GM12801 (cell line): ENCODE data around the gene MRPL23.

Experiments used
- CTCF ChIP-seq: IDR thresholded peaks from one replicate; pipeline ENCODE4 v1.5.1; 2011; ENCODE audit warnings: control low read depth; ENCODE audit not compliant: insufficient read length; ENCODE audit errors: extremely low read depth

Gene MRPL23

DNA sequence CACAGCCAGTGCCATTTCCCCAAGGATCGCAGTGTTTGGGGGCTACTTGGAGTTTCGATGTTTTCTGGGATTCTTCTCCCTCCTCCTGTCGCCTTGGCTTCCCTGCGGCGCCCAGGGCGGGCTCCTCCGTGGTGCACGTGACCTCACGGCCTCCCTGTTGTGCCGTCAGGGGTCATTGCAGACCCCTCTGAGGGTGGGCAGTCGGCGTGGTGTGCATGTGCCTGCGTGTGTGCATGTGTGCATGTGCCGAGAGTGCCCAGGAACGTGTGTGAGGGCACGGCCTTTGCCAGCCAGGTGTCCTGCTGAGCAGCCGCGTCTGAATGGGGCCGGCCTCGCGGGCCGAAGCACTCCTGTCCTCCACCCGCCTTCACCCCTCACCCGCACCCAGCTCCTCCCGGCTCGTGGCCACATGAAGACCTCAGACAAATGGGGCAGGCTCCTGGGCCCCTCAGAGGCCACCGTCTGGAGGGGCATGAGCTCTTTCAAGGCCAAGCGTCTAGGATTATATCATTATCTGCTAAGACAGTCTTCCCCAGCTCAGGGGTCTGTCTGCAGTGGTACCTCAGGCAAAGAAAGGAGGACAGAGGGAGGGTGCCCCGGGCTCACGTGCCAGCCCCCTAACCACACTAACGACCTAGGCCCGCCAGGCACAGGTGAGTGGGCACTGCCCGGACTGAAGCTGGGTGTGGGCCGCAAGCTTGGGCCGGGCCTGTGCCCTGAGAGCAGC lies 9.4 kb upstream of the MRPL23 start:
- TF ChIP-seq CTCF = no peak

- TF ChIP-seq CTCF = no peak
Measured at GRCh38 chr11:1938343-1939005, 8.7 kb upstream of the MRPL23 start.

- TF ChIP-seq CTCF = no peak
Measured at GRCh38 chr11:1939006-1939625, 8.0 kb upstream of the MRPL23 start.

DNA sequence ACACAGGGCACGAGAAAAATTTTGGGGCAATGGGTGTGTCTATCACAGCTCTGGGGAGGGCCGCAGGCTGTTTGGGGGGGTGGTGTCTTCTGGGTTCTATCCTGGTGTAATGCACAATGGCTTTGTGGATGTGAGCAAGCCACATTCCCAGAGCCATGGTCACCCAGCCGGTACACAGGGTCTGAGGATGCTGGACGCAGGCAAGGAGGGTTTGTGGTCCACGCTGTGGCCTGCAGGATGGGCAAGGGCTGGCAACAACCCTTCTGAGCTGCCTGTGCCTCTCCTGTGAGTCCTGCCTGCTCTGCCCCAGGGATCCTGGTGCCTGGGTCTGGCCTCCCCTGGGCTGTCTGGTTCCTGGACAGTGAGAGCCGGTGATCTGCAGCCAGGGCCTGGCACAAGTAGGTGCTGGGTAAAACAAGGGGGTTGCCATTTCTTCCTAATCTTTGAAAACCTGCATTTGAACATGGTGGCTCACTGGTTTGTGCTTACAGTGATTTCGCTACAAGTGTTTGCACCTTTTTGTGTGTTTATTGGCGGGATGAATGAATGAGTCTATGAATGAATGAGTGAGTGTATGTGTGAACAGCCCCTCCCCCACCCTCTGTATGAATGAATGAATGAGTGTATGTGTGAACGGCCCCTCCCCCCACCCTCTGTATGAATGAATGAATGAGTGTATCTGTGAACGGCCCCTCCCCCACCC lies 4.4 kb upstream of the MRPL23 start:
- no peak for TF ChIP-seq CTCF

DNA sequence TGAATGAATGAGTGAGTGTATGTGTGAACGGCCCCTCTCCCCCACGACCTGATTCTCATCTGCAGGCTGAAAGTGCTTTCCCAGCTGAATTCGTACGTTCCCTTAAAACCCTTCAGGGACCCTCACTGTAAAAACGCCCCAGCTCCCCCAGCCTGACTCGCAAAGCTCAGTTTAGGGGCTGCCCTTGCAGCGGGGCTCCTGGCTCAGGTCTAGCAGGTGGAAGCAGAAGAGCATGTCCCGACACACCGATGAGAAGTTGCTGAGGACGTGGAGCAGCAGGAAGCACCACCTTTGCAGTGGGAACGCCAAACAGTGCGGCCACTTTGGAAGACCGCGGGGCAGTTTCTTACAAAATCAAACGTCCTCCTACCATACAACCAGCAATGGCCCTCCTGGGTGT lies 3.6 kb upstream of the MRPL23 start:
- TF ChIP-seq CTCF = no peak

DNA sequence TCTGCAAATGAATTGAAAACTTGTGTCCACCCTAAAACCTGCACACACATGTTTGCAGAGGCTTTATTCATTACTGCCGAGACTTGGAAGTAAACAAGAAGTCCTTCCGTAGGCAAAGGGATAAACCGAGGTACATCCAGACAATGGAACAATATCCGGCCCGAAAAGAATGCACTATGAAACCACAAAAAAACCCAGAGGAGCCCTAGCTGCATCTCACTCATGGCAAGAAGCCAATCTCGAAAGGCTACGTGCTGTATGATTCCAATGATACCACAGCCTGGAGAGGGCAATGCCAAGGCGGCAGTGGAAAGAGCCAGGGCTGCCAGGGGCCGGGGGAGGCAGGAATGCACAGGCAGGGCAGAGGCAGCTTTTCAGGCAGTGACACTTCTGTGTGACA lies 3.2 kb upstream of the MRPL23 start:
- no peak for TF ChIP-seq CTCF

GRCh38 chr11:1947592-1948237 lies 583 bp downstream of the MRPL23 start:
- TF ChIP-seq CTCF = no peak
